Limb (tissue), 2 donors: Measurements from ENCODE around the gene SDHA.
"Not testable (repeated sequence)": the region's sequence is repeated elsewhere in the genome, so short reads cannot be mapped to it uniquely, and the experiment has no call there.

Experiments used
- DNase-seq, 2 donors: peaks; one replicate each; pipeline ENCODE4 v3.0.0-alpha.2; 2016; ENCODE audit errors: extremely low spot score in 2 of 2

SDHA gene

GRCh38 chr5:219460-219863, 1.3 kb downstream of the SDHA start:
- DNase-seq = no peak

- DNase-seq = no peak
These were observed 1.9 kb downstream of the SDHA start for GRCh38 chr5:219991-220390.

GRCh38 chr5:222951-223715, 5.0 kb downstream of the SDHA start:
- DNase-seq = not testable (repeated sequence)

GRCh38 chr5:223791-224190, 5.7 kb downstream of the SDHA start:
- no peak for DNase-seq

GRCh38 chr5:225334-225733, 7.2 kb downstream of the SDHA start:
- DNase-seq = no peak

- DNase-seq = not testable (repeated sequence)
These were observed 9.3 kb downstream of the SDHA start for GRCh38 chr5:227375-227774.

GRCh38 chr5:228886-229285, 10.8 kb downstream of the SDHA start:
- no peak for DNase-seq

- no peak for DNase-seq
These were observed 12.6 kb downstream of the SDHA start for GRCh38 chr5:230711-231110.

GRCh38 chr5:231661-232060, 13.5 kb downstream of the SDHA start:
- DNase-seq = no peak

GRCh38 chr5:233426-233825, 15.3 kb downstream of the SDHA start:
- not testable (repeated sequence) for DNase-seq

GRCh38 chr5:234450-234849, 16.3 kb downstream of the SDHA start:
- no peak for DNase-seq

- DNase-seq = not testable (repeated sequence)
These were observed 17.4 kb downstream of the SDHA start for GRCh38 chr5:235527-235926.

- not testable (repeated sequence) for DNase-seq
These were observed 19.8 kb downstream of the SDHA start for GRCh38 chr5:237931-238330.

- not testable (repeated sequence) for DNase-seq
These were observed 22.4 kb downstream of the SDHA start for GRCh38 chr5:240550-240949.

- DNase-seq = not testable (repeated sequence)
These were observed 23.0 kb downstream of the SDHA start for GRCh38 chr5:241045-241669.

- not testable (repeated sequence) for DNase-seq
These were observed 25.7 kb downstream of the SDHA start for GRCh38 chr5:243683-244367.

GRCh38 chr5:245717-246116, 27.6 kb downstream of the SDHA start:
- not testable (repeated sequence) for DNase-seq

GRCh38 chr5:250396-250795, 32.3 kb downstream of the SDHA start:
- DNase-seq = not testable (repeated sequence)

- DNase-seq = not testable (repeated sequence)
These were observed 32.9 kb downstream of the SDHA start for GRCh38 chr5:251016-251415.

GRCh38 chr5:251538-251937, 33.4 kb downstream of the SDHA start:
- not testable (repeated sequence) for DNase-seq

GRCh38 chr5:251975-252374, 33.9 kb downstream of the SDHA start:
- not testable (repeated sequence) for DNase-seq

GRCh38 chr5:252546-252945, 34.4 kb downstream of the SDHA start:
- DNase-seq = no peak
